Cardiac fibroblast (primary cell): ENCODE data around the gene TMEM45A.
"Not testable (repeated sequence)": the region's sequence is repeated elsewhere in the genome, so short reads cannot be mapped to it uniquely, and the experiment has no call there.

Experiments
- DNase-seq, 2 donors: peaks; one replicate each; pipeline versions ENCODE4 v3.0.0 to v3.0.0-alpha.2; 2010; ENCODE audit warnings: low read depth in 2 of 2
- H3K4me3 ChIP-seq, 2 donors: replicated peaks in 1 of 2; 1 replicate in 1 of 2; 2 replicates in 1 of 2; pipeline ENCODE4 v1.5.1; 2011; ENCODE audit warnings: low read depth in 2 of 2, low read length in 2 of 2, mild to moderate bottlenecking in 2 of 2, moderate library complexity in 1 of 2
- TF ChIP-seq, protein P1 (sequence below): IDR thresholded peaks from one replicate; pipeline ENCODE4 v1.5.1; 2011; ENCODE audit warnings: low read depth, mild to moderate bottlenecking, low read length, inconsistent platforms

TMEM45A gene

DNA sequence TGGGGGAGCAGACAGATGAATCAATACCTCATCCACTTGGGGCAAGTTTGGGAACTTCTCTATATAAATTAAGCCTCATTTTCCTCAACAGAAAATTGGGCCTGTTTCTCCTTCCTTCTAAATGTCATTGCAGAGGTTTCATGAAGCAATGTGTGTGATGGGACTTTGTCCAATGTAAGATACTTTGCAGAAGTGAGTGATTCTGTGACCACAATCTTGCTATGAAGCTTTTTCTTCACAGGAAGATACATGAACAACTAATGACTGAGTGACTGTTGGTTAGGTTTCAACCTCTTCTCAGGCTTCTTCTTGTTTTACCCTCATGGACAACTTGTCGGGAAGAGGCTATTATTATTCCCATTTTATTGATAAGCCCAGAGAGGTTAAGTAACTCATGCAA lies 11.0 kb downstream of the TMEM45A start:
- no peak for DNase-seq
- TF ChIP-seq, protein P1, sequence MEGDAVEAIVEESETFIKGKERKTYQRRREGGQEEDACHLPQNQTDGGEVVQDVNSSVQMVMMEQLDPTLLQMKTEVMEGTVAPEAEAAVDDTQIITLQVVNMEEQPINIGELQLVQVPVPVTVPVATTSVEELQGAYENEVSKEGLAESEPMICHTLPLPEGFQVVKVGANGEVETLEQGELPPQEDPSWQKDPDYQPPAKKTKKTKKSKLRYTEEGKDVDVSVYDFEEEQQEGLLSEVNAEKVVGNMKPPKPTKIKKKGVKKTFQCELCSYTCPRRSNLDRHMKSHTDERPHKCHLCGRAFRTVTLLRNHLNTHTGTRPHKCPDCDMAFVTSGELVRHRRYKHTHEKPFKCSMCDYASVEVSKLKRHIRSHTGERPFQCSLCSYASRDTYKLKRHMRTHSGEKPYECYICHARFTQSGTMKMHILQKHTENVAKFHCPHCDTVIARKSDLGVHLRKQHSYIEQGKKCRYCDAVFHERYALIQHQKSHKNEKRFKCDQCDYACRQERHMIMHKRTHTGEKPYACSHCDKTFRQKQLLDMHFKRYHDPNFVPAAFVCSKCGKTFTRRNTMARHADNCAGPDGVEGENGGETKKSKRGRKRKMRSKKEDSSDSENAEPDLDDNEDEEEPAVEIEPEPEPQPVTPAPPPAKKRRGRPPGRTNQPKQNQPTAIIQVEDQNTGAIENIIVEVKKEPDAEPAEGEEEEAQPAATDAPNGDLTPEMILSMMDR = no peak
- H3K4me3 ChIP-seq = no peak overlapping the region

DNA sequence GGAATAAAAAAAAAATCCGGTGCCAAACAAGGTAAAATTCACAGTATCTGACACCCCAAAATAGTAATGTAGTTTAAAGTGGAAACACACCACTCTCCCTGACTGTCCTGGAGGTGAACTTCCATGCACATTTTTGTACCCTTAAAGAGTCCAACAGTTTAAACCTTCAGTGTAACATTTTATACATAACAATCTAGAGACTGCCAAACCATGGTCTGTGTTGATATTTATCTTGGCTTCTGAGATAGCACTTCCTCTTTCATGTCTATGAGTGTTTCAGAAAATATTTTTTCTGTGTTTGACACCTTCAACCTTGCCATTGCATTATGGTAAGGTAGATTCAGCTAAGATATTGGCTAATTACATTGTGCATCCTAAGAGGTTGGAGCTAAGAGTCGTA lies 13.9 kb downstream of the TMEM45A start:
- TF ChIP-seq, protein P1 = no peak
- peak in 1 of 2 donors; percentile 46 for DNase-seq
- H3K4me3 ChIP-seq = no peak overlapping the region

DNA sequence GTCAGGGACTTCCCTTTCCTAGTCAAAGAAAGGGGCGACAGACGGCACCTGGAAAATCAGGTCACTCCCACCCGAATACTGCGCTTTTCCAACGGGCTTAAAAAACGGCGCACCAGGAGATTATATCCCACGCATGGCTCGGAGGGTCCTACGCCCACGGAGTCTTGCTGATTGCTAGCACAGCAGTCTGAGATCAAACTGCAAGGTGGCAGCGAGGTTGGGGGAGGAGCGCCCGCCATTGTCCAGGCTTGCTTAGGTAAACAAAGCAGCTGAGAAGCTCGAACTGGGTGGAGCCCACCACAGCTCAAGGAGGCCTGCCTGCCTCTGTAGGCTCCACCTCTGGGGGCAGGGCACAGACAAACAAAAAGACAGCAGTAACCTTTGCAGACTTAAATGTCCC lies 17.4 kb downstream of the TMEM45A start:
- not testable (repeated sequence) for DNase-seq, H3K4me3 ChIP-seq

DNA sequence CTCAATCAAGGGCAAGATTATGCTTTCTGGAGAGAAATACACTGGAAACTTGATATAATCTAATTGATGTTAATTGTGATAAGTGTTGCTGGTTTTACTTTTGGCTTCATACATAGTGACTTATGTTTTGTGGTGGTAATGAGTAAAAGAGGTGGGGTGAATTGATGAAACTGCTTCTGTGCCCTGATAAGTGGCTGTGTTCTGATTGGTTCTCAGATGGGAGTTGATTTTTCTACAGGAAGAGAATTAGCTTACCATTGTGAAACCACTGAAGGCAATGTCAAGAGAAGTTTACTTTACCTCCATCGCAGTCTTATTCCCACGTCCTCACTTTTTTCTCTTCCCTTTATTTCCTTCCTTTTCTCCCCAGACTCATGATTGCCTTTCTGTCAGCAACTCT lies 23.8 kb downstream of the TMEM45A start:
- peak; percentile 35 to 42 for DNase-seq
- TF ChIP-seq, protein P1 = no peak

DNA sequence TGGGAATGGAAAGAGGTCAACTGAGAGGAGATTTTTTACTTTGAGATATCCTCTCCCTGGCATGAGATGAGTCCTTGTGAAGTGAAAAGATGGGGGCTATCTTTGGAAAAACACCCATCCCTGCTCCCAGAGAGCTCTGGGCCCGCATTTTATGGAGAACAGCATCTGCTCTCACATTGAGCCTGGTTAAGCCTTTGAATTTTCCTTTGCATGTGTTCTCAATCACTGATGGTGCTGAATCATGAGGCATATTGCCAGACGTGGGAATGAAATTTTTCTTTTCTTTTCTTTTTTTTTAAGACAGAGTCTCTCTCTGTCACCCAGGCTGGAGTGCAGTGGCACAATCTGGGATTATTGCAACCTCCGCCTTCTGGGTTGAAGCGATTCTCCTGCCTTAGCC lies 24.4 kb downstream of the TMEM45A start:
- peak; percentile 52 to 65 for DNase-seq
- TF ChIP-seq, protein P1 = no peak
- no peak overlapping the region for H3K4me3 ChIP-seq

More for the DNA sequence above, 23.8 kb downstream of the TMEM45A start:
- no peak overlapping the region for H3K4me3 ChIP-seq

DNA sequence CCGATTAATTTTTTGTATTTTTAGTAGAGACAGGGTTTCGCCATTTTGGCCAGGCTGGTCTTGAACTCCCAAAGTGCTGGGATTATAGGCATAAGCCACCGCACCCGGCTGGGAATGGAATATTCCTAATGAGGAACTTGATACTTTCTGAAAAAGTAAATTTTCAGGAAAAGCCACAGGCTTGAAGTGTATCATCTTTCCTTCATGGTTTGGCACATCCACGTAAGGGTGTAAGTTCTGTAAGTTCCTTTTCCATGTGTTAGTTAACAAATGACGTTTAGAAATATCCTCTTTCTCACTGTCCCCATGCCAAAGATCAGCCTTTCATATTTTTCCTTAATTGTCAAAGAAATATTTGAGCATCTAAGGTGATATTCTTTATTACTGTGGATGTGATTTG lies 24.9 kb downstream of the TMEM45A start:
- no peak for DNase-seq
- H3K4me3 ChIP-seq = no peak overlapping the region
- TF ChIP-seq, protein P1 = no peak

DNA sequence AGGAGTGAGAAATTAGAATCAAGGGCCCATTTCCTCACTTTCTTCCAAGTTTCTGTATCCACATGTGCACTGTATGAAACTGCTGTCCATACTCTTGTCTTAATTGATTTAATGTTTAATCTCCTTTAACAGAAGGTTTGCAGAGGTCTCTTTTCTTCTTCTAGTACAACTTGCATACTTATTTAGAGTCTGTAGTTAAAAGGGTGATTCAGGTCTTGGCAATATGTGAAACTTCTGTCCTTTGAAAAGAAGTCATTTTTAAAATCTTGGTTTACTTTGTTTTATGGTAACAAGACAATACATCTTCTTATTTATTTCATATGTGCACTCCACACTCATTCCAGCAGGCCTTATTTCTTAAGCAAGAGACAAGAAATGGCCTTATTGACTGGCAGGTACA lies 25.8 kb downstream of the TMEM45A start:
- no peak for DNase-seq
- TF ChIP-seq, protein P1 = no peak
- H3K4me3 ChIP-seq = no peak overlapping the region
